Endothelial cell of umbilical vein (primary cell): ENCODE results near the gene ZNF23. TPM values are rescaled to one million over a fixed set of nuclear protein-coding genes. Genes with fewer than 3 reads are reported as not detected.

Experiments
- BruUV-seq: library from RNA; stranded (reverse); fragments of 400-500 nt; replicated peaks from 2 replicates; lab custom pipeline; 2021; lab: Mats Ljungman, UMichigan
- CTCF ChIA-PET: fragments of 300-600, 350-600 bp; sonication (Branson Sonifier 250); formaldehyde crosslinking; loops from one replicate; lab custom pipeline; 2021; ENCODE audit warnings: antibody characterized with exemption, inconsistent platforms; lab: Charles Lee
- POLR2A ChIA-PET: fragments of 300-600, 350-600 bp; sonication (Branson Sonifier 250); formaldehyde crosslinking; loops from one replicate; lab custom pipeline; 2021; ENCODE audit warnings: antibody characterized with exemption, inconsistent platforms; lab: Charles Lee
- DNase-seq: peaks from one replicate; pipeline ENCODE4 v3.0.0-alpha.2; 2011; ENCODE audit warnings: low read depth, low spot score
- FAIRE-seq: peaks from 2 replicates; lab custom pipeline; 2011; peaks lifted over from hg19 to GRCh38; lab: Jason Lieb, UNC
- H2AFZ ChIP-seq: 2 replicates; pipeline ENCODE4 v1.6.0; 2012; ENCODE audit warnings: low read depth, low read length, control low read depth, inconsistent platforms
- H3K27ac ChIP-seq: 2 replicates; pipeline ENCODE4 v1.5.1; 2011; ENCODE audit warnings: low read depth, mild to moderate bottlenecking, control low read depth, low read length, moderate library complexity; ENCODE audit not compliant: insufficient read depth
- H3K27me3 ChIP-seq, 2 experiments: 2 replicates each; pipeline versions ENCODE4 v1.6.0 to v1.6.1; 2011; ENCODE audit warnings: low read length in 2 of 2, mixed read lengths in 1 of 2; ENCODE audit not compliant: control insufficient read depth in 2 of 2, insufficient read depth in 2 of 2
- H3K36me3 ChIP-seq, 2 experiments: 2 replicates in 1 of 2; 3 replicates in 1 of 2; pipeline ENCODE4 v1.5.1; 2011; ENCODE audit warnings: low read length in 2 of 2, mild to moderate bottlenecking in 1 of 2, moderate library complexity in 1 of 2; ENCODE audit not compliant: control insufficient read depth in 2 of 2, insufficient read depth in 2 of 2; ENCODE audit errors: extremely low read depth in 1 of 2
- H3K4me1 ChIP-seq: 3 replicates; pipeline ENCODE4 v1.5.1; 2011; ENCODE audit warnings: mild to moderate bottlenecking, low read length; ENCODE audit not compliant: control insufficient read depth, insufficient read depth; ENCODE audit errors: extremely low read depth
- H3K4me2 ChIP-seq: 2 replicates; pipeline ENCODE4 v1.6.1; 2011; ENCODE audit warnings: low read length, control low read depth, mixed read lengths; ENCODE audit not compliant: insufficient read depth
- H3K4me3 ChIP-seq, 3 experiments: fragments of 200-600 bp in 1 of 3; sonication (generic), shearing (Covaris generic) in 1 of 3; replicated peaks in 1 of 3; 2 replicates each; pipeline ENCODE4 v1.5.1; 2011 to 2016; ENCODE audit warnings: control low read depth in 3 of 3, low read length in 3 of 3, mild to moderate bottlenecking in 2 of 3, inconsistent platforms in 1 of 3, low read depth in 1 of 3, moderate library complexity in 1 of 3; ENCODE audit not compliant: insufficient read depth in 1 of 3
- H3K79me2 ChIP-seq: 2 replicates; pipeline ENCODE4 v1.6.0; 2012; ENCODE audit warnings: low read length, inconsistent platforms; ENCODE audit not compliant: control insufficient read depth, insufficient read depth
- H3K9ac ChIP-seq: replicated peaks from 2 replicates; pipeline ENCODE3; 2011; ENCODE audit warnings: low read length, control low read depth; ENCODE audit not compliant: insufficient read depth; ENCODE audit errors: extremely low read depth
- H3K9me1 ChIP-seq: replicated peaks from 3 replicates; pipeline ENCODE4 v1.6.0; 2011; ENCODE audit warnings: mild to moderate bottlenecking, low read length; ENCODE audit not compliant: control insufficient read depth, insufficient read depth; ENCODE audit errors: extremely low read depth
- H3K9me3 ChIP-seq: replicated peaks from 2 replicates; pipeline ENCODE4 v1.5.1; 2012; ENCODE audit warnings: low read length, inconsistent platforms; ENCODE audit not compliant: control insufficient read depth, insufficient read depth
- H4K20me1 ChIP-seq: replicated peaks from 2 replicates; pipeline ENCODE3; 2011; ENCODE audit warnings: mild to moderate bottlenecking, low read length; ENCODE audit not compliant: control insufficient read depth, insufficient read depth; ENCODE audit errors: extremely low read depth
- CTCF ChIP-seq, 2 donors: IDR thresholded peaks; 1 replicate in 1 of 2; 2 replicates in 1 of 2; pipeline ENCODE4 v1.5.1; 2011; ENCODE audit warnings: low read length in 2 of 2, mild to moderate bottlenecking in 2 of 2, moderate library complexity in 2 of 2, control low read depth in 1 of 2, inconsistent platforms in 1 of 2, low read depth in 1 of 2; ENCODE audit not compliant: insufficient read depth in 1 of 2; ENCODE audit errors: extremely low read depth in 1 of 2
- EZH2 ChIP-seq: IDR thresholded peaks from 2 replicates; pipeline ENCODE4 v1.6.1; 2012; ENCODE audit warnings: borderline replicate concordance, low read depth, mild to moderate bottlenecking, moderate library complexity, low read length, inconsistent platforms; ENCODE audit not compliant: severe bottlenecking
- FOS ChIP-seq: IDR thresholded peaks from 2 replicates; pipeline ENCODE4 v1.6.1; 2011; ENCODE audit warnings: mild to moderate bottlenecking, low read length, moderate library complexity, borderline replicate concordance; ENCODE audit not compliant: insufficient read depth
- GATA2 ChIP-seq: IDR thresholded peaks from 2 replicates; pipeline ENCODE4 v1.7.0; 2011; ENCODE audit warnings: low read depth, mild to moderate bottlenecking, moderate library complexity, mixed read lengths, low read length; ENCODE audit not compliant: insufficient read length, insufficient read depth
- JUN ChIP-seq: IDR thresholded peaks from 2 replicates; pipeline ENCODE4 v1.6.1; 2011; ENCODE audit warnings: borderline replicate concordance, low read depth; ENCODE audit not compliant: insufficient read length, insufficient read depth
- MAX ChIP-seq: IDR thresholded peaks from 2 replicates; pipeline ENCODE4 v1.6.1; 2011; ENCODE audit not compliant: insufficient read depth, insufficient read length
- MYC ChIP-seq: IDR thresholded peaks from one replicate; pipeline ENCODE4 v1.6.1; 2011; ENCODE audit warnings: mild to moderate bottlenecking, low read depth, low read length
- POLR2A ChIP-seq: IDR thresholded peaks from 2 replicates; pipeline ENCODE4 v1.6.1; 2012; ENCODE audit warnings: low read depth, mild to moderate bottlenecking, control low read depth, low read length
- POLR2AphosphoS5 ChIP-seq: IDR thresholded peaks from 2 replicates; pipeline ENCODE4 v1.6.1; 2012; ENCODE audit warnings: low read depth, mild to moderate bottlenecking, control low read depth, low read length, moderate library complexity; ENCODE audit not compliant: insufficient read depth
- dilution Hi-C: fragments of 300-500 bp; cut with MboI; formaldehyde crosslinking; loops from one replicate; pipeline ENCODE4 v1.15.0; 2019; ENCODE audit warnings: low sequenced_read_pairs; ENCODE audit not compliant: extremely low pct_ligation_motif_present
- intact Hi-C: fragments of 100-400 bp; cut with micrococcal nuclease; formaldehyde crosslinking; loops from one replicate; pipeline ENCODE4 v1.10.0; 2022
- polyA plus RNA-seq, 4 experiments: library from polyadenylated mRNA; depleted of rRNA in 3 of 4; stranded (reverse) in 3 of 4; unstranded in 1 of 4; fragments of >200 nt; gene quantifications; 2 replicates each; pipeline versions ENCODE4 v1.2.1 to v1.2.3, GENCODE V29; 2011 to 2012; ENCODE audit warnings: missing spikeins in 1 of 4
- total RNA-seq: library from RNA; stranded (reverse); gene quantifications from 2 replicates; pipeline ENCODE4 v1.2.3, GENCODE V29; 2021

ZNF23 gene
- total and polyA plus RNA-seq, 2 donors (not counting 3 experiments of a cell fraction or from before 2014, with no cell fraction given) = 2.1 to 6.4 TPM

GRCh38 chr16:71429581-71429980 lies 32.5 kb downstream of the ZNF23 start:
- TF ChIP-seq EZH2 = no peak
- no peak for TF ChIP-seq POLR2A
- no peak for TF ChIP-seq CTCF (IDR thresholded peaks at IDR 0.05; ENCODE audit: extremely low read depth in 1 of 2, insufficient read depth in 1 of 2, low read depth in 1 of 2, low read length in 2 of 2)
- TF ChIP-seq JUN = no peak
- no peak for TF ChIP-seq POLR2AphosphoS5
- ChIA-PET CTCF (interaction anchor here (0.7 to 5.1 kb wide), 5 partner anchors 9 to 181 kb away, joined by 3 to 37 read pairs (median 4); no protein-coding TSS in a partner anchor), POLR2A (no interaction called here)
- no peak overlapping the region for H2AFZ ChIP-seq
- H3K4me1 ChIP-seq = no peaks in the 10 kb centered on the region
- no peaks in the 10 kb centered on the region for H3K9me3 ChIP-seq
- H3K27me3 ChIP-seq = peaks cover 3 to 7% of the 10 kb centered on the region in 2 experiments
- no peaks in the 10 kb centered on the region for H3K36me3 ChIP-seq
- dilution Hi-C loops (no loop called here), intact Hi-C loops (no loop called here)
- no TSS peak for BruUV-seq
- H3K9me1 ChIP-seq = no peaks in the 10 kb centered on the region
- H3K4me3 ChIP-seq = no peak overlapping the region
- H3K4me2 ChIP-seq = no peak overlapping the region
- FAIRE-seq = no peak
- DNase-seq = no peak
- H4K20me1 ChIP-seq = no peaks in the 10 kb centered on the region
- no peak overlapping the region for H3K9ac ChIP-seq
- no peak overlapping the region for H3K27ac ChIP-seq
- no peaks in the 10 kb centered on the region for H3K79me2 ChIP-seq

GRCh38 chr16:71428883-71429282 lies 33.2 kb downstream of the ZNF23 start:
- no peak for FAIRE-seq
- Histone ChIP-seq H3K4me1 (no peaks in the 10 kb centered on the region), H3K27ac (no peak overlapping the region), H2AFZ (no peak overlapping the region), H3K79me2 (no peaks in the 10 kb centered on the region), H3K4me3 (no peak overlapping the region), H4K20me1 (no peaks in the 10 kb centered on the region), H3K36me3 (no peaks in the 10 kb centered on the region), H3K9ac (no peak overlapping the region), H3K9me1 (no peaks in the 10 kb centered on the region), H3K9me3 (no peaks in the 10 kb centered on the region), H3K27me3 (peaks cover 3 to 7% of the 10 kb centered on the region in 2 experiments), H3K4me2 (no peak overlapping the region)
- no peak for DNase-seq
- BruUV-seq = no TSS peak
- POLR2A ChIA-PET = no interaction called here
- CTCF ChIA-PET = interaction anchor here (1.5 to 5.1 kb wide), 3 partner anchors 8 to 70 kb away, joined by 4 to 37 read pairs (median 10); no protein-coding TSS in a partner anchor
- TF ChIP-seq POLR2AphosphoS5 (no peak), JUN (no peak), CTCF (IDR thresholded peaks at IDR 0.05; ENCODE audit: extremely low read depth in 1 of 2, insufficient read depth in 1 of 2, low read depth in 1 of 2, low read length in 2 of 2) (no peak), POLR2A (no peak), GATA2 (no peak), EZH2 (no peak), MAX (no peak), FOS (no peak), MYC (no peak)
- intact Hi-C loops (no loop called here), dilution Hi-C loops (no loop called here)
